HG03571 (cell line): ENCODE measurements around the gene PSMD5.
"Not testable (repeated sequence)": the region's sequence is repeated elsewhere in the genome, so short reads cannot be mapped to it uniquely, and the experiment has no call there.

Experiments
- ATAC-seq: cut with Tn5 transposase; IDR thresholded peaks from one replicate; pipeline ENCODE4 v1.9.1; 2021; ENCODE audit not compliant: unreplicated experiment

PSMD5 gene

DNA sequence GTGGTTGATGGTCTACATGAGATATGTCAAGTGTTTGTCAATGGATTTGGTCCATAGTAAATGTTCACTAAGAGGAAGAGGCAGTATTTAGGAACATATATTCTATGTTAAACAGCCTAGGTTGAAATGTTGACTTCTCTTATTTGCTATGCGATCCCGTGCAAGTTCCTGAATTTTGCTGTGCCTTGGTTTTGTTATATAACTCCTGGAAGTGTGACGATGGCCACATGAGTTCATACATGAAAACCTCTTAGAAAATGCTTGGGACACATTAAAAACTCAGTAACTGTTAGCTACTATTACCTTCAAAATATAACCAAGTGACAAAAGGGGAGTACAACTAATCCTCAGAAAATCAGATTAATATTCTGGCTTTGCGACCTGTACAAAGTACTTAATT is 27.6 kb downstream of the PSMD5 start:
- no peak for ATAC-seq

DNA sequence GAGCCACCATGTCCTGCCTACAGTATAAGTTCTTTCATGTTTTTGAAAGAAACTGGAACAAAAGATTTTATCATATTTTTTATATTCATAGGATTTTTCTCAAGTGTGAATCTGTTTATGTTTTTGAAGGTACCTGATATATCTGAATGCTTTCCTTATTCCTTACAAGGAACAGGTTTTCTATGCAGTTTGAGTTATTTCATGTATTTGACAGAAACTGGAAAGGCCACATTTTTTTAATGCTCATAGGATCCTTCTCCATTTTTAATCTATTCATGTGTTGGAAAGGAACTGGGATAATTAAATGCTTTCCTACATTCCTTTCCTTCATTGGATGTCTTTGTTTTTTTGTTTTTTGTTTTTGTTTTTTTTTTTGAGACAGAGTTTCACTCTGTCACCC is 33.8 kb downstream of the PSMD5 start:
- no peak for ATAC-seq

DNA sequence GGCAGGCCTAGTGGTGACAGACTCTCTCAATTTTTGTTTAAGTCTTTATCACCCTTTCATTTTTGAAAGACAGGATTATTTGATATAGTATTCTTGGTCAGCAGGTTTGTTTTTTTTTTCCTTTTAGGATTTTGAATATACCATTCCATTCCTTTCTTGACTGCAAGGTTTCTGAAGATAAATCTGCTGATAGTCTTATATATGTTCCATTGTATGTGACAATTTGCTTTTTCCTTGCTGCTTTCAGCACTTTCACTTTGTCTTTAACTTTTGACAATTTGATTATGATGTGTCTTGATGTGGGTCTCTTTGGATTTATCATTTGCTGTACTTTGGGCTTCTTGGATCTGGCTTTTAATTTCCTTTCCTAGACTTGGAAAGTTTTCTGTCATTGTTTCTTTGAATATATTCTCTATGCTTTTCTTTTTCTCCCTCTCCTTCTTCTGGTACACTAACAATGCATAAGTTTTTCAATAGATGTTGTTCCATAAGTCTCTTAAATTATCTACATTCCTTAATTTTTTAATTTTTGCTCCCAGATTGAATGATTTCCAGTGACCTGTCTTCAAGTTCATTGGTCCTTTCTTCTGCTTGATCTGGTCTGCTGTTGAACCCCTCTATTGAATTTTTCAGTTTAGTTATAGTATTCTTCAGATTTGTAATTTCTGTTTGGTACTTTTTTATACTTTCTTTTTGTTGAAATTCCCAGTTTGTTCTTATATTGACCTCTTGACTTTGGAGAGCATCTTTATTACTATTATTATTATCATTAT is 34.9 kb downstream of the PSMD5 start:
- ATAC-seq = no peak

DNA sequence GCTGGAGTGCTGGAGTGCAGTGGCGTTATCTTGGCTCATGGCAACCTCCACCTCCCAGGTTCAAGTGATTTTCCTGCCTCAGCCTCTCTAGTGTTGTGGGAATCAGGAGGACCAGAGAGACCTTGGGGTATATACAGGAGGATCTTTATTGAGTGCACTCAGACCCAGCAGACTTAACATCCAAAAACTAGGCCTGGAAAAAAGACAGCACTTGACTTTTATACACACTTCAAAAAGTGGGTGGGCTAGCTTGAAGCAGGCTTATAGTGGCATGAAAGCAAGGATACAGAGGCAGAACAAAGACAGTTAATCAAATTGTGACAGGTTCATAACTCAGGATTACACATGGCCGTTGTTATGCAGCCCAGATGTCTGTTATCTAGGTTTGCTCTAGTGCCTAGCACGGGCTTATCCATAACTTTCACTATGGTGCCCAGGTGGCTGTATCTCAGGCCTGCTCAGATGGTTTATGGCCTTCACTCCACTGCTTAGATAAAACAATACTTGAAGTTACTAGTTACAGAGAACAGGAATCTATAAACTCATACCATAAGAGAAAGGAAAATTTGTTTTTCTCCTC is 37.8 kb downstream of the PSMD5 start:
- ATAC-seq = not testable (repeated sequence)

DNA sequence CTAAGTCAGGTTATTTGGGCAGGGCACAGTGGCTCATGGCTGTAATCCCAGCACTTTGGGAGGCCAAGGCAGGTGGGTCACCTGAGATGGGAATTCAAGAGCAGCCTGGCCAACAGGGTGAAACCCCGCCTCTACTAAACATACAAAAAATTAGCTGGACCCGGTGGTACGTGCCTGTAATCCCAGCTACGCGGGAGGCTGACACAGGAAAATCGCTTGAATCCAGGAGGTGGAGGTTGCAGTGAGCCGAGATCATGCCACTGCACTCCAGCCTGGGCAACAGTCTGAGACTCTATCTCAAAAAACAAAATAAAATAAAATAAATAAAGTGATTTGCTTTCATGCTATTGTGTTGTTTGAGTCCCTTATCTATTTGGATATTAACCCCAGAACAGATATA is 41.3 kb downstream of the PSMD5 start:
- no peak for ATAC-seq

DNA sequence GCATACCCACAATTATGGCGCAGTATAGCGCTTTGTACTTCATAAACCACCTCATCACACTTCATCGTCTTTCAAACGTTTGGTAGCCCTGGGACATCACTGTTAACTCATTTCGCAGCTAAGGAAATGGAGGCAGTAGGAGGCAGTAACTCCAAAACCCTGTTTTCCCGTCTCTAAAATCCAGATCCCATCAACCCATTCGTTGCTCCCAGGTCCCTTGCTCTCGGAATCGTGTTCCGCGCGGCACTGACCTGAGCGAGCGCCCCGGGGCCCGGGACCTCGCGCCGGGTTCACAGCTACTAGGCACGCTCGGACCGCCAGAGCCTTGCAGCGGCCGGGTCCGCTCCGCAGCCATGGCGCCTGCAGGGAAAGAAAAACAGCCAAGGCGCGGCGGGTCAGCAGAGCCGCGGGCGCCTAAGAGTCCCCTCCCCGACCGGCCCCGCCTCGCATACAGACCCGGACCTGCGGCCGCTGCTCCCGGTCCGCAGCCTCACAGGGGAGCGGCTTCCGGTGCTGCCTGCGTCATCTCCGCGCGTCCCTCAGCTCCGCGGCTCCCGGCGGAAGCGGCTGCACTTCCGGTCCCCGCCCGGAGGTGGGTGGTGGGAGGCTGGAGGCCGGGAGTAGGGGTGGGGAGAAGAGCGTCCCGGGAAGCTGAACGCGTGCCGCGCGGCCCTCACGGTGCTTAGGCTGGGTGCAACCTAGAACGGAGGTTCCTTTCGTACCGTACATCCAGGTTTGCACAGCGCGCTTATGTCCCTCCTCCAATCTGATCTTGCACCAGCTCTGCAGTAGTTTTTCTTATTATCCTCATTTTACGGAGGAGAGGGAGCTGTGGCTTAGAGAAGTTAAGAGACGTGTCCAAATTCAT is 49.6 kb downstream of the PSMD5 start, which contains the start of gene FBXW2:
Gene FBXW2 (minus strand): TSS at position 519 of the 868 bp plus-strand sequence. CDS start 5,158 bp downstream, outside the sequence.
- peak; percentile 91 for ATAC-seq

DNA sequence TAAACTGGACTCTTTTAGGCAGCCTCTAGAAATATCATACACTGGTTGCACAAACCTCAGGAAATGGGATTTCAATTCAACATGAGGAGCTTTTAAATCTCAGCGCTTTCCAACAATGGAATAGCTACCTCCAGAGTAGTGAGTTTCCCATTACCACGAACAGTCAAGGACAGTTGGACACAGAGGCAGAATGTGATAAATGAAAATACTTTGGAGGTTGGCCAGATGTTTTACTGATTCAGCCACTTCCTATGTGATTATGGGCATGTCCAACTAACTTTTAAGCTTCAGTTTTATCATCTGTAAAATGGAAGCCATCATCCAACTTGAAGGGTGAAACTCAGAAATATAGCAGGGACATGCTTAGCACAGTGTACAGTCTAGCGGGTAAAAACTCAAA is 51.6 kb downstream of the PSMD5 start:
- ATAC-seq = no peak

DNA sequence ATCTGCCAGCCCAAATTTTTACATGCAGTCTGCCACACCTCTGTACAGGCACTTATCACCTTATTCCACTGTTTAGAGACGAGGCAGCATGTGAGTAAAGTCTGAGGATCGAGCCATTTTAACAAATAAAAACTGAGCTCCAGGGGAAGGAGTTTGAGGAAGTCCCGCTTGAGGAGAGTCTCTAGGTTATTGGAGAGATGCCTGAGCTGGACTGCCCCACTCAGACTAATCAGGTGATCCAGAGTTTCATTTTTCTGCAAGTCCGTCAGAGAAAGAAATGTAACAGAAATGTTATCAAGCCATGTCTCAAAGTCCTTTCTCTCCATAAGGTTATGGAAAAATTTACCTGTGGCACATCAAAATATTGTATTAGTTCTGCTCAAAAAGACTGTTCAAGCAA is 54.8 kb downstream of the PSMD5 start:
- ATAC-seq = no peak

DNA sequence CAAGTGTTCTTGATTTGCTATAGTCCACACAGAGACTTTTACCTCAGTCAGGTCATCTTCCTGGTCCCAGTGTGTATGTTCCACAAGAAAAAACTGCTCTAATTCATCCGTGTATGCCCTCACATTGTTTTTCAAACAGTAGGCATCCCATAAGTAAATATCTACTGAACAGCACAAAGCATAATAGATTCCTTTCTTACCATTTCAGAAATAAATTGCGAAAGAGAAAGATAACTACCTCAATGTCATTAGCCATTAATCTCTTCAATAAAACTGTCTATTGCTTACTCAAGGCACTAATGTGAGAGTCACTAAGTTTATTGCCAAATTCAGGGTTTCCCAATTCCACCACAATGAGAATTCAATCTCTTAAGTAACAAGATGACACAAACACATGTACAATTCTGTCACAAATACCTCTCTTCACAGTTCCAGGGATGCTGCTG is 59.1 kb downstream of the PSMD5 start:
- ATAC-seq = no peak

DNA sequence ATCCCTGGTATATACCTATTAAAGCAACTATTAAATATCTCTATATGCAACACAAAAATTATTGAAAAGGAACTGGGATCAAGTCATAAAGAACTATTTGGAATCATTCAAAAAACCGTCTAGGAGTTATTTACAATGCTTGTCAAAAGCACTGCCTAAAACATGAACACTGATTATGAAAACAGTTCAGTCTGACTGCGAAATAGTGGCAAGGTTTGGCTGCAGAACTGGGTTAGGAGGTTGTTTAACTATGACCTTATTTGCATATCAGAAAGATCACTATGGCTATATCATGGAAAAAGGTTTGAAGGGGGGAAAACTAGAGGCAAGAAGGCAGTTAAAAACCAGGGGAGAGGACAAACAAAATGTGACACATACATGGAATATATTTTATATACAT is 61.5 kb downstream of the PSMD5 start:
- ATAC-seq = no peak

DNA sequence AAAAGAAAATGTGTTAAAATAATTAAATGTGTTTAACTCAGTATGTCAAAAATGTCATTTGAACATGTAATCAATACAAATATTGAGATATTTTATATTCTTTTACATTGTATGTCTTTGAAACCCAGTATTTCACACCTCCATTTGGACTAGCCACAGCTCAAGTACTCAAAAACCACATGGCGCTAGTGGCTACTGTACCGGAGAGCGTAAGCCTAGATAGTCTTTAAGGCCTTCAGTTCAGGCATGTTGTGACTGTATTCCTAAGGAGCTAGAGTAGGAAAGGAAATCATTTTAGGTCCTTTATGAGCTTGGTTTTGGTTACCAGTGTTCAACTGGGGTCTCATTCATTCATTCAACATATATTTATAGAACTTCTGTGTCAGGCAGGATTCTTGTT is 62.4 kb downstream of the PSMD5 start:
- no peak for ATAC-seq

DNA sequence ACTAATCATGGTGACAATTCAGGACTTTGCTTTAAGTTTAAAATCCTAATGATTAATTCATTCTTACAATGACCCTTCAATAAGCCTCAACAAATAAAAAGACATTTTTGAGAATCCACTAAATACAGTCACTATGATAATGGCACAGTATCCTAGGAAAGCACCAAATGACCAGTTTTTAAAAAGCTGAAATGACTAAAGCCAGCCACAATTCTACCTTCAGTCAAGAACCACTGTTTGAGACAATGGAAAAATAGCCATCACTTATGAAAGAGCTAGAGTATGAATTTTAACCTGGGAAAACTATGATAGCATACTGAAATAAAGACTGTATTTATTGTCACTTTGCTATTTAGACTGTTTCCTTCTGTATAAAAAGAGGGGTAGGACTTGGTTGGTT is 63.5 kb downstream of the PSMD5 start:
- ATAC-seq = no peak

DNA sequence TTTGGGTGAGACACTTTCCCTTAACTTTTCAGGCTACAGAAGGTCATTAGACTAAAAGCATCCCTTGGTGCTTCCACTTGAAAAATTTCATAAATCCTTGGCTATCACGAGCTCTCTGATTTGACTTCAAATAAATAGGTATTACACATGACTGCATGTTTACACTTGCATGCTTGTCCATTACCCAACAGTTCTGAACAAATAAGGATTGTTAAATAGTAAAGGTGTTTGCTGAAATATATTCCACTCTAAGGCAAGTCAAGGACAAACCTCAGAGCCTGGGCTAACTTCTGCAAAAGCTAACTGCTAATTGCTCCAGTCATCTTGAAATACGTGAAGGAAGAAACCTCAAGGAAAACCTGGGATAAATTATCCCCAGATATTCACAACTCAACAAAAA is 64.0 kb downstream of the PSMD5 start:
- ATAC-seq = no peak

DNA sequence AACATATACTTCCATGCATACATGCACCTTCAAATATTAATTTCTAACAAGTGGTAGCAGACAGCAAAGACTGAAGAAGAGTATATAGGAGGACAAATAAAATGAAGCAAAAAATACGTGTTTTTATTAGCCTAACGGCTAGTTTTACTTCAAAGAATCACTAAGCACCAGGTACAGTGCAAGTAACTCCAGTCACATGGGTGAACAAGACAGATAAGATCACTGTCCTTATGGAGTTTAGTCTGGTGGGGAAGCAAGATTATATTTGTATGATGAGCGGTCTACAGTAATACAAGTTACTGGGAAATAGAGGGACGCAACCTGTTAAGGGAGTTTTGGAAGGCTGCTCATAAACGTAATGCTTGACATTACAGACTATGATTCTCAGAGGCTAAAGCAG is 65.5 kb downstream of the PSMD5 start:
- no peak for ATAC-seq

DNA sequence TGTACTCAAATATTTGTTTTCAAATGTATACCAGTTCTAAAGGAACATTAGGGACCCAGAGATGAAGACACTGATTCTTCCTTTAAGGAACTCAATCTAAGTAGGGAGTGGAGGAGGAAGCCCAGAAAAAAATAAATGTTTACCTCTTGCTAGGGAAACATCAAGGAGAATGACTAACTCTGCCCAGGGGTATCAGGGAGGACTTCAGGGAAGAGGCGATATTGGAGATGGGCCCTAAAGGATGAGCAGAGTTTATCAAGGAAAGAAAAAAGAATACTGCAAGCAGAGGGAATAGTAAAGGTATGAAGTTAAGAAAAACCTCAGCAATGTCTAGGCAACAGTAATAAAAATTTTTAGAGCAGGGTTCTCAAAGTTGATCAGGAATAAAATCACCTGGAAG is 65.9 kb downstream of the PSMD5 start:
- ATAC-seq = no peak

DNA sequence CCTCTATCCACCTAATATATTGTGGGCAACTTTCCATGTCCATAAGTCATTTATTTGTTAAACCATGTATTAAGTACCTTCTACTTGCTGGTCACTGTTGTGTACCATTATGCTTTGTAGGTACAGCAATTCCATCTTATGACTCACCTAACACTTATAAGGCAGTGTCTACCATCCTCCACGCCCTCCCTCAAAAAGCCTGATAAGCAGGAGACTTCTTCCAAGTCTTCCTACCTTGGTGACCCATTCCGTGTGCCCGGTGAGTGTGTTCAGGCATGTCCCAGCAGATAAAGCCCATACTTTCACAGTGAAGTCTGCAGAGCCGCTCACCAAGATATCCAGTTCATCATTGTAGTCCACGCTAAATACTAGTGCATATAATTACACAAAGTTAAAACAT is 66.9 kb downstream of the PSMD5 start:
- ATAC-seq = no peak

DNA sequence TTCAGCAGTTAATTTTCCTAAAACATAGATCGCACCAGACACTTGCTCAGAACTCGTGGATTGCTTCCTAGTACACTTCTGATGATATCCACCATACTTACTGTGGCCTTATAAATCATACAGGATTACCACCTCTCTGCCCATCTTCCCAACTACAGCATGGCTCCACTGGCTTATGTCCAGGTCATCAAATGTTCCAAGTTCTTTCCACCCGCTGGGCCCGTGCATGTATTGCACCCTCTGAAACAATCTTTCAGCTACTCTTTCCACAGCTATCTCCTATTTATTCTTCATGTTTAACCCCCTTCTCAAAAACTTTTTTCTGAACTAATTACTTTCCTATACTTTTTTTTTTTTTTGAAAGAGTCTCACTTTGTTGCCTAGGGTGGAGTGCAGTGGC is 68.0 kb downstream of the PSMD5 start:
- no peak for ATAC-seq

DNA sequence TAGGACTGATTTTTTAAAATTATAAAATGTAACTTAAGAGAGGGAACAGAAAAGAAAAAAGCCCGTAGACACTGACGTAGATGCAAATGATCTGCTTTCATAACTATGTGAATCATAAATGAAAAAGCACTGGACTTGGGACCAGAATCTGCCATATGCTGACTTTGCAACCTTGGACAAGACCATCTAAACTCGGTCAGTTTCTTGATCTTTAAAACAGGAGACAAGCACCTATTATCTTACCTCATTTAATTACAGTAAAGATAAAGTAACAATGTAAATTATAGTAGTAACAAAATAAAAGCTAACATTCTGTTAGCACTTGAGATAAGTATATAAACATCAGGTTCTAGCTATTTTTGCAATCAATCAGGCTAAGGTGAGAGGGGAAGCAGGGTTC is 69.5 kb downstream of the PSMD5 start:
- ATAC-seq = no peak

DNA sequence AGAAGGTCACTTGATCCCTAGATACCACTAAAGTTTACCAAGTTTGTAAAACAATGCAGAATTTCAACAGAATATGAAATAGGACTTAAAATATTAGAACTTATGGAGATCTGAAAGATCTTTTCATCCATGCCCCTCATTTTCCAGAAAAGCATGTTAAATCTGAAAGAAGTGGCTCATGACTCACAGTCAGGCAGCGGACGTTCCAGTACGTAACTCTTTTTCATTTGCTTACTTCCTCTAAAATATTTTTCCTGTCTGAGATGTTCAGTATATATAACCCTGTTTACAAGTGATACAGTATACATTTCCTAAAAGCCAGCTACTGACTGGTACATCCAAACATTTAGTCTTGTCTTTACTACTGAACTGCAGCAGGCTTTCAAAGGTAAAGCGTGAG is 71.8 kb downstream of the PSMD5 start:
- ATAC-seq = no peak

DNA sequence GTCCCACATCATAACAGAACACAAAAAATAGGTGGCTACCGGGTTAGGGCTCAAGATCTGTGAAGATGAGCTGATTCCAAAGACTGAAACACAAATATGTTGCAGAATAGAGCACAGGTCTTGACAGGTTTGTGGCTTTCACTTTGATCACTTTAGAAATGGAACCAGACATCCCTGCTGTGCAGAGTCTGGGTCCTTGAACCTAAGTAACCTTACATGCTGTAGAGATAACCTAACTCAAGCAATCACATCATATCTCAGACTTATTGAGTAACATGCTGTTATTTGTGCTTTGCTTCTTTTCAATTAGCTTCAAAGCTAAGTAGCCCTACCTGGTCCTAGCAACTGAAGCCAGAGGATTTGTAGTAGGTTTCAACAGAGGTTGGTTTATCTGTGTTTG is 73.8 kb downstream of the PSMD5 start:
- ATAC-seq = no peak

DNA sequence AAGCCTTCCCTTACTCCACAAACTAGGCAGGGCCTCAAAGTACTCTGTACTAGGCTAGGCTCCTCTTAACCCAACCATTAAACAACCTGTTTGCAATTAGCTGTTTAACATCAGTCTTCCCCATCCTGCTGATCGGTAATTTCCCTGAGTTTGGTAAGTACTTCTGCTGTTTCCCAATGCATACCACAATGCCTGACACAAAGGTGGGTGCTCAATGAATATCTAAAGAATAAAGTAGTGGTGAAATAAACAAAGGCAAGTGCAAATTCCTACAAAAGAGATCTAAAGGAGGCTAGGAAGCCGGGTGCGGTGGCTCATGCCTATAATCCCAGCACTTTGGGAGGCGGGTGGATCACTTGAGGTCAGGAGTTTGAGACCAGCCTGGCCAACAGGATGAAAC is 74.5 kb downstream of the PSMD5 start:
- no peak for ATAC-seq

DNA sequence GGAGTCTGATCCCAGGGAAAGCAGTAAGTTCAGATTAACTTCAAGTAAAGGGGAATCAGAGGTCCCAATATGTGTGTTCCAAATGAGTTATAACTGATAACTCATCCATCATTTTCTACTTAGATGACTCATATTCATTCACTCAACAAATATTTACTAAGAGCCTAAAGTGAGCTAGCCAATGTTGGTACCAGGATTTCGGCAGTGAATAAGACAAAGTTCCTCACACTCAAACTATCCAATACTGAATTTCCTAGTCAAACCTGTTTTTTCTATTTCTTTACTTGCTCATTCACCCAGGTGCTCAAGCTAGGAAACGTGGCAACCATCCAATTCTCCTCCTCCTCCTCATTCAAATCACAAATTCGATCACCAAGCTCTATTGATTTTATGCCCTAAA is 75.3 kb downstream of the PSMD5 start:
- no peak for ATAC-seq
